HG03066 (cell line): ENCODE results near the gene MLXIPL.
"Not testable (repeated sequence)": the region's sequence is repeated elsewhere in the genome, so short reads cannot be mapped to it uniquely, and the experiment has no call there.

Experiments
- ATAC-seq: cut with Tn5 transposase; IDR thresholded peaks from one replicate; pipeline ENCODE4 v1.9.1; 2021; ENCODE audit warnings: low read depth; ENCODE audit not compliant: unreplicated experiment

MLXIPL gene

DNA sequence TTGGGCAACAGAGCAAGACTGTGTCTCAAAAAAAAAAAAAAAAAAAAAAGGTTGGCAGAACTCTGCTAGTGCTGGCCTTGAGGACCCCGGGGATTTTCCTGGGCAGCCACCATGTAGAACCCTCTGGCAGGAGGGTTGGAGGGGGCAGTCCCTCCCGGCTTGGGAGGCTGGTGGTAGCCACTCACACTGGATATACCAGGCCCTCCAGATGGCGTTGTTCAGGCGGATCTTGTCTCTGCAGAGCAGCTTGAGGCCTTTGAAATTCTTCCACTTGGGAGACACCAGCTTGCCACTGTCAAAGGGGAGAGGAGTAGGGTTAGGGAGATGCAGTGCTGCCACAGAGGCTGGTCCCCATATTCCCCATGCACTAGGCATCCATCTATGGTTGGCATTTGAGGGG, 8.4 kb downstream of the MLXIPL start:
- ATAC-seq, result no peak

DNA sequence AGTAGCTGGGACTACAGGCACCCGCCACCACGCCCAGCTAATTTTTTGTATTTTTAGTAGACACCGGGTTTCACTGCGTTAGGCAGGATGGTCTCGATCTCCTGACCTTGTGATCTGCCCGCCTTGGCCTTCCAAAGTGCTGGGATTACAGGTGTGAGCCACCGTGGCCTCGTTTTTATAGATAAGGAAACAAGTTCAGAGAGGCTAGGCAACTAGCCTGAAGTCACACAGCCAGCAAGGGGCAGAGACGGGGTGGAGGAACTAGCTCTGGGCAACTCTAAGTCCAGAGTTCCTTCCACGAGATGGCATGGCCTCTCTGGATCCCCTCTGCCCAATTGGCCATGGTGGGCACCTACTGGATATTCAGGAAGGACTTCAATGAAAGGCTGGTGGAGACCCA, 9.4 kb downstream of the MLXIPL start:
- ATAC-seq, result not testable (repeated sequence)

DNA sequence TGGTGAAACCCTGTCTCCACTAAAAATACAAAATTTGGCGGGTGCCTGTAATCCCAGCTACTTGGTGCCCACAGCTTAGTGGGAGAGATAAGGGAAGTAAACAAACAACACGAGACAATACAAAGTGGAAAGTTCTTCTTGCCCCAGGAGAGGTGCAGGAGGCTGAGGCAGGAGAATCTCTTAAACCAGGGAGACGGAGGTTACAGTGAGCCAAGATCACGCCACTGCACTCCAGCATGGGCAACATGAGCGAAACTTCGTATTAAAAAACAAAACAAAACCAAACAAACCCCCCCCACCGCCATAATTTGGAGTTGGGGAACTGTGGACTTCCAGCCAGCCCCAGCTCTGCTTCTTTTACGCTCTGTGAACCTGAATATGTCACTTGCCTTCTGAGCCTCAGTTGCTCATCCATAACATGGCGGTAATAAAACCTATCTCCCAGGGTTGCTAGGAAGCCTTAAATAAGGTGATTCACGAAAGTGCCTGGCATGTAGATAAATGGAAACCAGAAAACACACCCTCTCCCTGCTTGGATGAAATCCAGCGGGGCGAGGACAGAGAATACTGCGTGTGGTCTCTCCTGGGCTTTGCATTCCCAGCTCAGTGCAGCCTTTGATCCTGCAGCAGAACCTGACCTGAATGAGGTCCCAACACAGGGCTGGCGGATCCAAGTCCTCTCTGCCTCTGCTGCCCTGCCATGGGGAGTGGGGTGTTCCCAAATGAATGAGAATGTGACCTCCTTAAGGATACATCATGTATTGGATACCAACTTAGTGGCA, 10.2 kb downstream of the MLXIPL start:
- ATAC-seq, result no peak

DNA sequence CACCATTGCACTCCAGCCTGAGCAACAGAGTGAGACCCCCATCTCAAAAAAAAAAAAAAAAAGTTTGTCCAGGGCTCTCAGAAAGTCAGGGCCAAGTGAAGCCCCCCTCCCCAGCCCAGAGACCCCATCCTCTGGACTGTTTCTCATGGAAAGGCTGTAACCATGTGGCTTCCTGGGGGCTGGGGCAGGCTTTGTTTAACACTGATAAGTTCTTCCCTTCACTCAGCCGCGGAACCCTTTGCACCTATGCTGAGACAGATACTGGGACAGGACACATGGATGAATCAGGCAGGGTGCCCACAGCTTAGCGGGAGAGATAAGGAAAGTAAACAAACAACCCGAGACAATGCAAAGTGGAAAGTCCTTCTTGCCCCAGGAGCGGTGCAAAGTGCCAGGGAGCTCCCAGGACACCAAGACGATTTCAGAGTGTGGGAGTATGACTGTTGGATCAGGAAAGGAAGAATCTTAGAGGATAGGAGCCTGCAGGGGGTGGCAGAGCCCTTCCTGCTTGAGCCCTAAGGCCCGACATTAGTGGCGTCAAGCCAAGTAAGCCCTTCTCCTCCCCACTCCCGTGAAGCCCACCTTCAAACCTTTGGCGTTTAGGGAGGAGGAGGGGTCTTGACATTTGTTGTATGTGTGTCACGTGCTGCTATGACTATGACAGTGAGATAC, 11.6 kb downstream of the MLXIPL start:
- no peak for ATAC-seq

DNA sequence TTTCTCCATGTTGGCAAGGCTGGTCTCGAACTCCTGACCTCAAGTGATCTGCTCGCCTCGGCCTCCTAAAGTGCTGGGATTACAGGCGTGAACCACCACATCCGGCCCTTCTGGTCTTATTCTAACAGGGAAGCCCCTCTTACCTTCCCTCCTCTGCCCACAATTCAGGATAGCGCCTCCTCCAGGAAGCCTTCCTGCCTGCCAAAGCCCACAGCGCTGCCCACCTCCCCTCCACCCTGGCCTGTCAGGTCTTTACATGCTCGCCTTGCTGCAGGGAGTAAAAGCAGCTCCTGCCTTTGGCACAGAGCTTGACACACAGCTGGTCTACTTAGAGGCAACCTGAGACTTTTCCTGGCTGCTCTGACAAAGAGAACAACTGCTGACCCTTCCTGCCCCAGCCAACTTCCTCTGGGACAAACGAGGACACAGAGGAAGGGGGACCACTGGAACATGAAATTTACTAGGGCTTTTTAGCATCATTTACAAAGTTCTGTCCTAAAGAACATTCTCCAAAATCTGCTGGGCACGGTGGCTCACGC, 13.2 kb downstream of the MLXIPL start:
- ATAC-seq, result no peak

DNA sequence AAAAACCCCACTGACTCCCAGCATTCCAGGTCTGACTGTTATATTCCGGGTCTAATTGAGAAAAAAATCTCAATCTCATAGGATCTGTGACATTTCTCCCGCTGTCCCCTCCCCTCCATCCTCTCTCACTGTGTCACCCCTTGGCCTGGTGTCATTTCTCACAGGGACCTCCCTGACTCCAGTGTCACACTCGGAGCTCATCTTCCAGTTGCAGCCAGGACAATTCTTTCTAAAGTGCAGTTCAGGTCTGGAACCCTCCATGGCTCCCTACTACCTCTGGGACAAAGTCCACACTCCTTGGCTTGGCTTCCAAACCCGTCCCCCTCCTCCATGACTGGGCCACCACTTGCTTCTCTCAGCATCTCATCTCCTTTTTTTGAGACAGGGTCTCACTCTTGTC, 14.2 kb downstream of the MLXIPL start:
- no peak for ATAC-seq

DNA sequence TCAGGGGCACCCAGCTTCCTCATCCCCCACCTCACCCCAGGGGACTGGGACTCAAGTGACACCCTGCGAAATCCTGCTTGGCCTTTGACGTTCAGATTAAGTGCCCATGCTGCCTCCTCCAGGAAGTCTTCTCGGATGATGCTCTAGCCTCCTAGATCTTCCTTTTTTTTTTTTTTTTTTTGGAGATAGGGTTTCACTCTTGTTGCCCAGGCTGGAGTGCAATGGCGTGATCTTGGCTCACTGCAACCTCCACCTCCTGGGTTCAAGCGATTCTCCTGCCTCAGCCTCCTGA, 16.7 kb downstream of the MLXIPL start:
- not testable (repeated sequence) for ATAC-seq

DNA sequence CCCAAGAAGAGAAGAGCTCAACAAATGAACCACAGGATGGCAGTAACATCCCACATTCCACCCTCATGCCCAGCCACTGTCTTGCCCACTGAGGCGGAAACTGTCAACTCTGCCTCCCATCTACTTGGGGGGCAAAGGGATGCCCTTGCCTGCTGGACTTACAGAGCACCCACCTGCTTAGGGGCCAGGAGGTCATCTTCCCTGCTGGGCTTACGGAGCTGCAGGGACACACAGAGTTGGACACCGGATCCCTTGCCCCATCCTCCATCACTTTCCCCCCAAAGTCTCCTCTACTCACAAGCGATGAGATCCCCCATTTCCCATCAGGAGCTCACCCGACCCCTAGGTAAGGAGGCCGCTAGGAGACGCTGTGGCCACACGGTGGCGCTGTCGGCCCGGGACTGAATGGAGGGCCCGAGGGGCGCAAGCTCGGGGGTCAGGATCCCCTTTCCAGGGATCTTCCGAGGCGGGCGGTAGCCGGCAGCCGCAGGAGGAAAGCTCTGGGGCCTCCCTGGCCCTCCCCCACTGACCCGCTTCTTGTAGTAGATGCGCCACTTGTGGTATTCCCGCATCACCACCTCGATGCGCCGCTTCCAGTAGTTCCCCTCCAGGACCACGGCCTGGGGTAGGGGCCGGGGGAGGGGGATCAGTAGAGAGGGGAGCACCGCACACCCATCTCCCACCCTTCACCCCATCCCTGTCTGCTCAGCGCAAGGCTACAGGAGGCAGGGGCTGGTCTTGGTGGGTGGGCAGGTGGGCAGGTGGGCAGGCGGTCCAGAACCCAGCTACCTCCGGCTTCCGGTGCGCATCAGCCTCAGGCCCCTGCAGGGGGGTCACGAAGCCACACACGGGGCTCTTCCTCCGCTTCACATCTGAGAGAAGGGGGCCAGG, 17.3 kb downstream of the MLXIPL start:
- no peak for ATAC-seq

DNA sequence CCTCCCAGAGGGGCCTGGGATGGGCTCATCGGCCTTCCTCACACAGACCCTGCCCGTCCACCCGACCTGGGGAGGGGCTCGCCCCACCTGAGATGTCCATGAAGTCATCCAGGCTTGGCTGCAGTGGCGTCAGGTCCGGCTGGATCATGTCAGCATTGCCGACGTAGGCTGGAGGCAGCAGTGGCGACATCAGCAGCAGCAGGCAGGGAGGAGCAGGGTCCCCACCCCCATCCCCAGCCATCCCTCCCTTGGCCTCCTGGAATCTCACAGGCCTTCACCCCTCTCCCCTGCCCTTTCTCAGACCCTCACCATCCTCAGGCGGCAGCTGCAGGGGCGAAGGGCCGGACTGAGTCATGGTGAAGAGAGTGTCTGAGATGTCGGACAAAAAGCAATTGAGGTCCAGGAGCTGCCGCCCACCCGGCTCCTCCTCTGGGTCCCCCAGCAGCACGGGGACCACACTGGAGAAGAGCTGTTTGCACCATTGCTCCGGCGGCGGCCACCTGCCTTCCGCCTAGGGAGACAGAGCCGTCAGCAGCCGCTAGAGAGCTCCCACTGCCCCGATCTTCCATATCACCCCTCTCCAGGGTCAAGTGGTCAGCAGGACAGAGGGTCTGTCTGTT, 18.6 kb downstream of the MLXIPL start:
- ATAC-seq, result no peak

DNA sequence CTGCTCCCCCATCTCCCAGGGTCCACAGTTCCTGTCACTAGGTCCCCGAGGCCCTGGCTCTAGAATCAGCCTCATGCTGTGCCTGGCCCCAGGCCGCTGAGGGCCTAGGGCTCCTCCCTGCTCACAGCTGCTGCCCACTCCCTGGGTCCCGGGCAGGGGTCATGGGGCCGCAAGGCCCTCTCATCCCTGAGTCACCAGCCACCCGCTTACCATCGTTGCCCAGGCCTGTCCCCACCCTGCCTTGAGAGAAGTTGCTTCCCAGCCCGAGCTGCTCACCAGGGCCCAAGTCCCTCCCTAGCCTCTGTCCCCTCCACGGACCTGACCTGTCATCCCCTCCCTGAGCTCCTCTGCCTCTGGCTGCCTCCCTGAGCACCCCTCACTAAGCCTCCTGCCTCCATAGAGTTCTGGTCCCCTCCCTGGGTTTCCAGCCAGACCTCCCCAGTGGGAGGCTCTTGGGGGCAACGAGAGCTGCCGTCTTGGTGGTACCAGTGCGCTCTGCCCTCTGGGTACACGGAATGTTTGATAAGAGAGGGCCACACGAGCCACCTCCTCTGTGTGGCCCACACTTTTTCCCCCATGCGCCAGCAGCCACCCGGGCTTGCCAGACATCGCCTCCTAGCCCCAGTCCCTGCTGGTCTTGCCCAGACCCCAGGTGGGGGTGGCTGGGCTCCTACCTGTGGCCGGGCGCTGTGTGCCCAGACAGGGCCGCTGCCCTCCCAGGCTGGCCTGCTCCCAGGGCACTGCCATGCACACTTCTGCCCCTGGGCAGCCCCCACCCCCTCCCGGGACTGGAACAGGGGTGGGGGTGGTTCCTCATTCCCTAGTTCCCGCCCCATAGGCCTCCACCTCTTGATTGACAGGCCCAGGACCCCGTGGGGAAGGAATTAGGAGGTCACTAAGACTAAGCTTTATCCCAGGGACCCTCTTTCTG, 21.3 kb downstream of the MLXIPL start:
- ATAC-seq, result no peak

DNA sequence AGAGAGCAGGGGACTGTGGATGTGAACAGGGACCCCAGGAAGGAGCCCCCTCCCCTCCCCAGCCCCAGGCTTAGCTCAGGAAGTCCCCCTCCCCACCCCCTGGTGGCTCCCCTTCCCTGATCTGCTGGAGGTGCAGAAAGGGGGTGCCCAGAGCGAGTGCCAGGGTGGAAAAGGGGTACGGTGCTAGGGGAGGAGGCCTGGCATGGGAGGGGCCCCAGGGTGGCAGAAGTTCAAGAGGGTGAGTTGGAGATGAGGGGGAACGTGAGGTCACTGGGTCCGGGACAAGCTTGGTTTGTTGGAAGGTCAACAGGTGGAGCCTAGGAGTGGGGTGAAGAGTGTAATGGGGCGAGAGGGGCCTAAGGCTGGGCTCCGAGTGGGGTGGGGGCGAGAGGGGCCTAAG, 24.4 kb downstream of the MLXIPL start:
- no peak for ATAC-seq

DNA sequence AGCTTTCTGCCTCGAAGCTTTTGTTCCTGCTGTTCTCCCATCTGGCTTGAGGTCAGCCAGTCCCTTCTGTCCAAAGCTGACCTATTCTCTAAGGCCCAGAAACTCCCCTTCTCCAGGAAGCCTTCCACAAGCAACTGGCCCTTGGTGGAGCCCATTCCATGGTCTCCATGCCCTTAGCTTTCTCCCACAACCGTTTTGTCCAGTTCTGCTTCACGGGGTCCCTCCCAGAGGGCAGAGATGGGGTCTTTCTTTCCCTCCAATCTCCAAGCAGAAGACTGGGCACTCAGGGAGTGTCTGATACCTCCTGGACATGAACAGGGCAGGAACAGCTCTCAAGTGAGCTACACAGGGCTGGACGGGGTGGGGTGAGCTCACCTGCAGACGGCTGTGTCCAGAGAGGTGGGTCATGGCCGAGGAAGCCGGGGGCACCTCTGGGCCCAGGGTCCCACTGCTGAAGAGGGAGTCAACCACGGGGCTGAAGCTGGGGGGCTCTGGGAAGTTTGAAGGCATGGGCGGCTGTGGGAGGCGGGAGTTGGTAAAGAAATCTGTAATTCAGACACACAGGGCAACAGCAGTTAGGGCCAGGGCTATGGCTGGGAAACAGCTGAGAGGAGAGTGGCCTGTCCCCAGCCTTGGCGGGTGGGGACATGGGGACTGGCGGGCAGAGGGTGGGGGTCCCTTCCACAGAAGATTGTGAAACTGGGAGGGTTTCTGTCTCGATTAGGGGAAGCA, 25.0 kb downstream of the MLXIPL start:
- ATAC-seq, result no peak

DNA sequence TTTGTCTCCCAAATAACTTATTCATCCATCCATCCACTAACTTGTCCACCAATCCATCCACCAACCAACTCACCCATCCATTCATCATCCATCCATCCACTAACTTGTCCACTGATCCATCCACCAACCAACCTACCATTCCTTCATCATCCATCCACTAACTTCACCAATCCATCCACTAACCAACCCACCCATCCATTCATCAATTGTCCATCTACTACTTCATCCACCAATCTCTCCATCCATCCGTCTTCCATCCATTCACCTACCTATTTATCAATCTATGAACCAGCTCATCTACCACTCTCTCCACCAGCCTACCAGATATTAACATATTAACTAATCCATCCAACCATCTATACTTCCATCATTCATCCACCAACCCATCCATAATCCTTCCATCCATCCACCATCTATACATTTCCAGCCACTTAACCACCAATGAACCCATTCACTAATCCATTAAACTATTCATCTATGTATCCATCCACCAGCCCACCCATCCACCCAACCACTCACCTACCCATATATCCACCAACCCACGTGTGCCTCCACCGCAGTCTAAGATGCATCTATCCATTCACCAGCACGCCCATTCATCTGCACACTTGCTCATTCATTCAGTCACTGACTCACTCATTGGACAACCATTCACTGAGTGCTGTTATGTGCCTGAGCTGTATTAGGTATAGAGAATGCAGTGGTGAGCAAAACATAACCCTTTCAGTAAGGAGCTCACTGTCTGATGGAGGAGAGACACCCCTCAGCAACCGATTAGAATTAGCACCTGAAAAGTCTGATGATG, 26.1 kb downstream of the MLXIPL start:
- ATAC-seq, result no peak

DNA sequence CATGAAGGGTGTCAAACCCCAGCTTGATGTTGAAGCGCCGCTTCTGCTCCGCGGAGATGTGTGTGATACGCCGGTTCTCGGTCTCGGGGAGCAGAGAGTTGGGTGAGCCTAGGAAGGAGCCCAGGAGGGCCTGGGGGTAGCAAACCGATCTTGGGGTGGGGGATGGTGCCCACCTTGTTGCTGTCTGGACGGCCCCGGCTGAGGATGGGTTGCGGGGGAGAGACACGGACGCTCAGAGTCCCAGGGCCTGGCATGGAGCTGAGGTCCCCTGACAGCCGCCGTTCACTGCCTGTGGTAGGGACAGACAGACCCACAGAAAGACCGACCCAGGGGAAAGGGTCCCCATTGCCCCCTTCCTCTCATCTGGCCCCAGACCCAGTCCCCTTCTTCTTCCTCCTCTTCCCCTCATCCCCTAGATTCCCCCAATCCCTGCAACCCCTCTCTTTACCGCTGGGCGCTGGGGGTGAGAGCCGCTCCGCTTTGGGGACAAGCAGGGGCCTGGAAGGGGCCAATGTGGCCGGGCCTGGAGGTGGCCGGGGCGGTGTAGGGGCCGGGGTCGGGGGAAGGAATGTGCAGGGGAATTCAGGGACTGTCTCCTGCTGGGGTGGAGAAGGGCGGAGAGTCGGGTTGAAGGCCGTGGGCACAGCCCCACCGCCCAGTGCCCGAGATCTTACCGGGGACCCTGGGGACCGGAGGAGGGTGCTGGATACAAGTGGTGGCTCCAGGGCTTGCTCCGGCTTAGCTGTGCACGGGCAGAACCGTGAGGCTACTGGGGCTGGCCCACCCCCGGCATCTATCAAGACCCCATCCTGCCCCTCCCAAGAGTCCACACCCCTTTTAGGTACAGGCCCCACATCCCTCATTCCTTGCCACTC, 27.9 kb downstream of the MLXIPL start:
- no peak for ATAC-seq

DNA sequence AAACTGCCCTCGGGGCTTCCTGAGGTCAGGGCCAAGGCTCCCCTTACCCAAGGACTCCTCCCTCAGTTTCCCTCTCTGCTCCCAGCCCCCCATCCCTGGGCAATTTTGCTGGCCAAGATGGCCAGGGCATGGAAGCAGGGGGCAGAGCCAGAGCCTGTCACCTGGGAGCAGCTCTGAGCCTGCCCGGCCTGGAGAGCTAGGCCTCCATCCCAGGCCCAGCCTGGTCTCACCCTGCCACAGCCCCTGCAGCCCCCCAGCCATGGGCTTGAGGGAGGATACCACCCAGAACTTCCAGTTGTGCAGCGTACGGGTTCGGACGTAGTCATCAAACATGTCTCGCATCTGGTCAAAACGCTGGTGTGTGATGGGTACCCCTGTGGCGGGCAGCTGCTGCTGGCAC, 29.0 kb downstream of the MLXIPL start:
- no peak for ATAC-seq

DNA sequence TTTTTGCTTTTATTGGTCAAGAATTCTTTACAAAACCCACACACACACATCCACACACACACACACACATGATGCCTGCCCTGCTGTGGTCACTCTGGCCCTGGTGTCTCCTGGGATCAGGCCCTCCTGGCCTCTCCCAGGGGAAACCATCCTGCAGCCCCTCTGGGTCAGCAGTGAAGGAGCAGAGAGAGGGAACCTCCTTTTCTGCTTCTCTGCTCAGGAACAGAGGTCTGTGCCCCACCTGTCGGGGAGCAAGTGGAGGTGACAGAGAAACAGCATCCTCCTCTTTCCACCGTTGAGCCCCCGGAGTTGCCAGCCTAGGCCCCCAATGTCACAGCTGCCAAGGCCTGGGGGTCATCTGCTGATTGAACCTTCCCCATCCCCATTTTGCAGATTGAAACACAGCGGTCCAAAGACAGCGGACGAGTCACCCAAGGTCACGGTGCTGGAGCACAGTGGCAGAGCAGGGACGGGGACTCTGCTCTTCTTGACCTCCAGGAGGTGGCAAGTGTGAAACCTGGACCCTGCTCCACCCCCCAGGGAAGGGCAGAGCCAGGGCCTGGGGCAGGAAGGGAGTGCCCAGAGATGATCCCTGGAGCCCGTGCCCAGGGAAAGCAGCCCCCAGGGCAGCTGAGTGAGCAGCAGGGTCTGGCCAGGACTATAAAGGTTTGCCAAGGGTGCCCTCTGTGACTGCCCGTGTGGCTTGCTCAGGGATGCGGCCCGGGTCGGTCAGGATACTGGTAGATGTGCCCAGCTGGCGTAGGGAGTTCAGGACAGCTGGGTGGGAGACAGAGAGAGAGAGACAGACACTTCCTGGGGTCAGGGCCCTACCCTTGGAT, 30.9 kb downstream of the MLXIPL start:
- ATAC-seq, result no peak
